Activated CD8-positive, alpha-beta T cell treated with anti-CD3 and anti-CD28 coated beads for 36 hours (primary cell): ENCODE results near the gene GPC6. TPM values are rescaled to one million over a fixed set of nuclear protein-coding genes. Genes with fewer than 3 reads are reported as not detected.

Experiments
- ATAC-seq: fragments of 200-7000 bp; cut with Tn5 transposase; one replicate; pipeline ENCODE4 v1.10.0; 2021; ENCODE audit warnings: mild to moderate bottlenecking, moderate library complexity
- CTCF ChIA-PET: fragments of 350-600 bp; sonication (Branson Sonifier 250); formaldehyde crosslinking; loops from one replicate; lab custom pipeline; 2021; ENCODE audit warnings: antibody characterized with exemption; lab: Charles Lee
- POLR2A ChIA-PET: fragments of 350-600 bp; sonication (Branson Sonifier 250); formaldehyde crosslinking; loops from one replicate; lab custom pipeline; 2021; ENCODE audit warnings: antibody characterized with exemption; lab: Charles Lee
- DNase-seq: peaks from one replicate; pipeline ENCODE4 v3.0.0-alpha.2; 2020
- H3K27ac Mint-ChIP-seq: one replicate; pipeline ENCODE4 v1.8.0; 2021; ENCODE audit warnings: mild to moderate bottlenecking, mixed read lengths
- H3K27me3 Mint-ChIP-seq: one replicate; pipeline ENCODE4 v1.8.0; 2021; ENCODE audit warnings: mixed read lengths
- H3K36me3 Mint-ChIP-seq: one replicate; pipeline ENCODE4 v1.8.0; 2021; ENCODE audit warnings: low read depth, mixed read lengths
- H3K4me1 Mint-ChIP-seq: one replicate; pipeline ENCODE4 v1.8.0; 2021; ENCODE audit warnings: low read depth, mixed read lengths
- H3K4me3 Mint-ChIP-seq: one replicate; pipeline ENCODE4 v1.8.0; 2021; ENCODE audit warnings: mild to moderate bottlenecking, moderate library complexity, mixed read lengths
- H3K9me3 Mint-ChIP-seq: one replicate; pipeline ENCODE4 v1.8.0; 2021; ENCODE audit warnings: mixed read lengths
- CTCF ChIP-seq: fragments of 200-600 bp; IDR thresholded peaks from one replicate; pipeline ENCODE4 v1.8.0; 2022; ENCODE audit warnings: antibody characterized with exemption, mild to moderate bottlenecking
- intact Hi-C: fragments of 100-400 bp; cut with micrococcal nuclease; formaldehyde crosslinking; loops from one replicate; pipeline ENCODE4 v1.10.0; 2022
- total RNA-seq, 2 experiments: library from RNA; stranded (reverse); gene quantifications; one replicate each; pipeline ENCODE4 v1.2.3, GENCODE V29; 2021

Gene GPC6
- total RNA-seq, 2 experiments from 2014 or later, result not detected

GRCh38 chr13:93767917-93768409 lies 541.4 kb downstream of the GPC6 start:
- no peaks in the 10 kb centered on the region for H3K27me3 Mint-ChIP-seq
- CTCF ChIA-PET, result no interaction called here
- H3K4me3 Mint-ChIP-seq, result no peak overlapping the region
- intact Hi-C loops, result no loop called here
- DNase-seq (no peak), ATAC-seq (no peak)
- no peak for TF ChIP-seq CTCF
- POLR2A ChIA-PET, result no interaction called here
- H3K9me3 Mint-ChIP-seq, result no peaks in the 10 kb centered on the region
- H3K4me1 Mint-ChIP-seq, result no peaks in the 10 kb centered on the region
- H3K36me3 Mint-ChIP-seq, result no peaks in the 10 kb centered on the region
- no peak overlapping the region for H3K27ac Mint-ChIP-seq

- ChIA-PET POLR2A (interaction anchor here (1.0 kb wide), 1 partner anchor 10 kb away, joined by 3 read pairs; no protein-coding TSS in a partner anchor), CTCF (no interaction called here)
- H3K27ac Mint-ChIP-seq, result no peak overlapping the region
- no peaks in the 10 kb centered on the region for H3K36me3 Mint-ChIP-seq
- H3K4me3 Mint-ChIP-seq, result no peak overlapping the region
- H3K4me1 Mint-ChIP-seq, result no peaks in the 10 kb centered on the region
- H3K9me3 Mint-ChIP-seq, result no peaks in the 10 kb centered on the region
- intact Hi-C loops, result no loop called here
- ATAC-seq (no peak), DNase-seq (no peak)
- no peak for TF ChIP-seq CTCF
- no peaks in the 10 kb centered on the region for H3K27me3 Mint-ChIP-seq
These were observed 542.5 kb downstream of the GPC6 start for GRCh38 chr13:93769101-93769500.

GRCh38 chr13:93769607-93770006 lies 543.0 kb downstream of the GPC6 start:
- no peak for TF ChIP-seq CTCF
- Mint-ChIP-seq H3K9me3 (no peaks in the 10 kb centered on the region), H3K4me3 (no peak overlapping the region), H3K36me3 (no peaks in the 10 kb centered on the region), H3K27ac (no peak overlapping the region), H3K4me1 (no peaks in the 10 kb centered on the region), H3K27me3 (no peaks in the 10 kb centered on the region)
- intact Hi-C loops, result no loop called here
- ChIA-PET POLR2A (interaction anchor here (1.0 kb wide), 1 partner anchor 10 kb away, joined by 3 read pairs; no protein-coding TSS in a partner anchor), CTCF (no interaction called here)
- ATAC-seq (no peak), DNase-seq (no peak)

GRCh38 chr13:93771227-93771626 lies 544.6 kb downstream of the GPC6 start:
- Mint-ChIP-seq H3K36me3 (no peaks in the 10 kb centered on the region), H3K9me3 (no peaks in the 10 kb centered on the region), H3K27ac (no peak overlapping the region), H3K27me3 (no peaks in the 10 kb centered on the region), H3K4me3 (no peak overlapping the region), H3K4me1 (no peaks in the 10 kb centered on the region)
- ChIA-PET POLR2A (no interaction called here), CTCF (no interaction called here)
- intact Hi-C loops, result no loop called here
- DNase-seq, result no peak
- no peak for TF ChIP-seq CTCF
- ATAC-seq, result no peak

- Mint-ChIP-seq H3K27me3 (no peaks in the 10 kb centered on the region), H3K4me1 (no peaks in the 10 kb centered on the region), H3K36me3 (no peaks in the 10 kb centered on the region), H3K4me3 (no peak overlapping the region), H3K9me3 (no peaks in the 10 kb centered on the region), H3K27ac (no peak overlapping the region)
- intact Hi-C loops, result no loop called here
- ChIA-PET POLR2A (no interaction called here), CTCF (no interaction called here)
- no peak for ATAC-seq
- TF ChIP-seq CTCF, result no peak
- no peak for DNase-seq
These were observed 545.2 kb downstream of the GPC6 start for GRCh38 chr13:93771782-93772181.
